Mucosa of gallbladder (tissue), 1 donor: Measurements from ENCODE around the gene LSAMP. TPM values are rescaled to one million over a fixed set of nuclear protein-coding genes. Genes with fewer than 3 reads are reported as not detected.

Experiments used
- DNase-seq: peaks from one replicate; pipeline ENCODE4 v3.0.0-alpha.2; 2020; ENCODE audit warnings: low spot score
- total RNA-seq: library from RNA; stranded (reverse); gene quantifications from one replicate; pipeline ENCODE4 v1.2.1, GENCODE V29; 2021
- donor health status: DM: no; HTN: no; CAD: no.

The LSAMP gene
- total RNA-seq, 1 donor from 2014 or later, result 11.4 TPM

- DNase-seq, result no peak
Measured at GRCh38 chr3:116053017-116053416, 392.3 kb downstream of the LSAMP start.

- DNase-seq, result no peak
Measured at GRCh38 chr3:116052602-116053001, 392.7 kb downstream of the LSAMP start.

- no peak for DNase-seq
Measured at GRCh38 chr3:116051586-116051985, 393.7 kb downstream of the LSAMP start.

GRCh38 chr3:116051040-116051439 lies 394.2 kb downstream of the LSAMP start:
- no peak for DNase-seq

GRCh38 chr3:116050311-116050915 lies 394.9 kb downstream of the LSAMP start:
- no peak for DNase-seq

GRCh38 chr3:116048991-116049390 lies 396.3 kb downstream of the LSAMP start:
- no peak for DNase-seq

GRCh38 chr3:116046350-116046749 lies 398.9 kb downstream of the LSAMP start:
- no peak for DNase-seq

GRCh38 chr3:116045314-116045713 lies 400.0 kb downstream of the LSAMP start:
- DNase-seq, result no peak

GRCh38 chr3:116040152-116040551 lies 405.1 kb downstream of the LSAMP start:
- no peak for DNase-seq

GRCh38 chr3:116039651-116039985 lies 405.7 kb downstream of the LSAMP start:
- no peak for DNase-seq

- DNase-seq, result no peak
Measured at GRCh38 chr3:116038968-116039650, 406.2 kb downstream of the LSAMP start.

GRCh38 chr3:116037954-116038911 lies 407.1 kb downstream of the LSAMP start:
- DNase-seq, result no peak

GRCh38 chr3:116035429-116035828 lies 409.9 kb downstream of the LSAMP start:
- no peak for DNase-seq

GRCh38 chr3:116034794-116035193 lies 410.5 kb downstream of the LSAMP start:
- no peak for DNase-seq

- no peak for DNase-seq
Measured at GRCh38 chr3:116034086-116034485, 411.2 kb downstream of the LSAMP start.

- no peak for DNase-seq
Measured at GRCh38 chr3:116033516-116033915, 411.8 kb downstream of the LSAMP start.

- DNase-seq, result no peak
Measured at GRCh38 chr3:116032176-116032575, 413.1 kb downstream of the LSAMP start.

GRCh38 chr3:116030131-116030850 lies 415.0 kb downstream of the LSAMP start:
- DNase-seq, result no peak

GRCh38 chr3:116029266-116029665 lies 416.0 kb downstream of the LSAMP start:
- no peak for DNase-seq

- DNase-seq, result no peak
Measured at GRCh38 chr3:116028157-116028556, 417.1 kb downstream of the LSAMP start.

GRCh38 chr3:116020989-116021388 lies 424.3 kb downstream of the LSAMP start:
- DNase-seq, result no peak

- DNase-seq, result no peak
Measured at GRCh38 chr3:116020495-116020894, 424.8 kb downstream of the LSAMP start.
